Mesendoderm (in vitro differentiated cells): ENCODE results near the gene WDR82.

Source experiments
- DNase-seq: peaks from one replicate; pipeline ENCODE4 v3.0.0; 2013
- H2AK5ac ChIP-seq: 2 replicates; pipeline ENCODE4 v1.6.1; 2013; ENCODE audit warnings: low read length, inconsistent platforms
- H2BK120ac ChIP-seq: 2 replicates; pipeline ENCODE4 v1.6.1; 2013; ENCODE audit warnings: low read depth, mild to moderate bottlenecking, low read length, moderate library complexity, mixed read lengths
- H2BK15ac ChIP-seq: replicated peaks from 2 replicates; pipeline ENCODE4 v1.6.1; 2013; ENCODE audit warnings: low read depth, mild to moderate bottlenecking, moderate library complexity
- H2BK5ac ChIP-seq: 2 replicates; pipeline ENCODE4 v1.6.1; 2013; ENCODE audit warnings: low read length, inconsistent platforms
- H3K18ac ChIP-seq: 2 replicates; pipeline ENCODE4 v1.6.1; 2013; ENCODE audit warnings: mild to moderate bottlenecking, low read length, mixed read lengths
- H3K23ac ChIP-seq: one replicate; pipeline ENCODE4 v1.6.1; 2013; ENCODE audit warnings: low read length
- H3K27ac ChIP-seq: 2 replicates; pipeline ENCODE4 v1.5.1; 2013; ENCODE audit warnings: low read depth, mild to moderate bottlenecking, inconsistent platforms, low read length, moderate library complexity
- H3K27me3 ChIP-seq: 2 replicates; pipeline ENCODE4 v1.6.1; 2013; ENCODE audit warnings: low read length, control low read depth, mild to moderate bottlenecking, inconsistent platforms; ENCODE audit not compliant: insufficient read depth, poor library complexity
- H3K36me3 ChIP-seq: 2 replicates; pipeline ENCODE4 v1.6.1; 2013; ENCODE audit warnings: low read length, inconsistent platforms; ENCODE audit not compliant: control insufficient read depth, insufficient read depth
- H3K4ac ChIP-seq: one replicate; pipeline ENCODE4 v1.6.1; 2013; ENCODE audit warnings: low read depth, mild to moderate bottlenecking, low read length, moderate library complexity
- H3K4me1 ChIP-seq: 2 replicates; pipeline ENCODE4 v1.6.1; 2013; ENCODE audit warnings: low read depth, low read length, inconsistent platforms; ENCODE audit not compliant: control insufficient read depth
- H3K4me2 ChIP-seq: 2 replicates; pipeline ENCODE4 v1.6.1; 2013; ENCODE audit warnings: low read length
- H3K4me3 ChIP-seq: 2 replicates; pipeline ENCODE4 v1.5.1; 2013; ENCODE audit warnings: mild to moderate bottlenecking, low read length
- H3K56ac ChIP-seq: one replicate; pipeline ENCODE4 v1.6.1; 2013; ENCODE audit warnings: low read length
- H3K79me1 ChIP-seq: 2 replicates; pipeline ENCODE4 v1.6.1; 2013; ENCODE audit warnings: low read length, inconsistent platforms
- H3K79me2 ChIP-seq: 2 replicates; pipeline ENCODE4 v1.6.1; 2013; ENCODE audit warnings: mild to moderate bottlenecking, low read length; ENCODE audit not compliant: control insufficient read depth, insufficient read depth
- H3K9ac ChIP-seq: 2 replicates; pipeline ENCODE4 v1.6.1; 2013; ENCODE audit warnings: low read length, inconsistent platforms
- H4K5ac ChIP-seq: one replicate; pipeline ENCODE4 v1.6.1; 2013; ENCODE audit warnings: low read length
- H4K8ac ChIP-seq: one replicate; pipeline ENCODE4 v1.6.1; 2013; ENCODE audit warnings: low read depth, mild to moderate bottlenecking, control low read depth, low read length, moderate library complexity
- WGBS: extraction: QIAGEN DNeasy Blood & Tissue Kit; methylation state at CpG from one replicate; pipeline ENCODE4 v1.1.7; 2013; ENCODE audit warnings: low lambda C conversion rate, missing lambda C conversion rate; ENCODE audit not compliant: insufficient coverage; ENCODE audit errors: extremely low coverage; 5-methylcytosine and 5-hydroxymethylcytosine counted together

WDR82 gene

DNA sequence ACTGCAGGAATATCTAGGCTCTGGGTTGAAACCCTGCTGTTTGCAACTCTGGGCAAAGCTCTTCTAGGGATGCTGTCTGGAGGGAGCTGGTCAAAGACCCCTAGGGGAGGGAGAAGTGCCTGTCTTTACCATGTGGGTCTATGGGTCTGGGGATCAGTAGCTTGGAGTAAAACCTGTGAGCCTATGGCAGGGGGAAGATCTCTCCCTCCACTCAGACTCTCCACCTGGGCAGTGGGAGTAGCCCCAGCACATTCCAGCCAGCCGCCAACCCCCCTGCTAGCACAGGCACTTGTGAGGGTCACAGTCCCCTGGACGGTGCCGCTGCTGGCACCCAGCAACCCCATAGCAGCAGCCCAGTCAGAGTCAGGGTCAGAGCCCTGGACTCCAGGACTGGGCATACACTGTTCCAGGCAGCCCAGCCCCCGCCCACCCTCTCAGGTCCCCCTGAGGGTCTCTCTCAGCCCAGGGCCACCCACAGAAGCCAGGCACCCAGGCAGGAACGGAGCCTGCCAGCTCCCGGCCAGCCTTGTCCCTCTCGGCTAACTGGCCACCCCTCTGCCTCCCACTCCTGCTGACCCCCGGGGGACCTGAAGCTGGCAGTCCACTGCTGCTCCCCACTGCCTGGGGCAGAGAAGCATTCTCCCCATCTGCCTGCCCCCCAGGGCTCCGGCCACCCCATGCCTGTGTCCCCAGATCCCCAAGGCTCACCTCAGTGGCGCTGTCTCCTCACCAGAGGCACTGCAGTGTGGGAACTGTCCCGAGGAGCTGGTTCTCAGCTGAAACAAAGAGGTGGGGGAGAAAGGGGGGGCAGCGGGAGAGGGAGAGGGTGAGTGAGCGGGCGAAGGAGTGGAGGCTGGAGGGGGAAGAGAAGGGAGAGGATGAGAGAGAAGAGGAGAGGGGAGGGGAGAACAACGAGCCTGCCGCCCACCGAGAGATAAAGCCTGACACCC lies 20.0 kb upstream of the WDR82 start:
- Histone ChIP-seq H3K56ac (peak overlapping the region; percentile 76), H3K18ac (no peak overlapping the region), H3K23ac (peak overlapping the region; percentile 9), H2BK120ac (no peak overlapping the region), H3K27ac (no peak overlapping the region), H3K79me2 (no peaks in the 10 kb centered on the region), H3K4me3 (no peak overlapping the region), H3K9ac (peak overlapping the region; percentile 61), H2BK15ac (no peak overlapping the region), H4K5ac (no peak overlapping the region), H3K27me3 (no peaks in the 10 kb centered on the region), H2AK5ac (no peak overlapping the region), H3K36me3 (no peaks in the 10 kb centered on the region), H2BK5ac (no peak overlapping the region), H3K4me1 (peaks cover 11% of the 10 kb centered on the region), H3K4ac (no peak overlapping the region), H3K79me1 (no peaks in the 10 kb centered on the region), H3K4me2 (peak overlapping the region; percentile 42), H4K8ac (no peak overlapping the region)
- WGBS, result no CpG with 5 or more reads among the region's 17 CpGs
- no peak for DNase-seq

DNA sequence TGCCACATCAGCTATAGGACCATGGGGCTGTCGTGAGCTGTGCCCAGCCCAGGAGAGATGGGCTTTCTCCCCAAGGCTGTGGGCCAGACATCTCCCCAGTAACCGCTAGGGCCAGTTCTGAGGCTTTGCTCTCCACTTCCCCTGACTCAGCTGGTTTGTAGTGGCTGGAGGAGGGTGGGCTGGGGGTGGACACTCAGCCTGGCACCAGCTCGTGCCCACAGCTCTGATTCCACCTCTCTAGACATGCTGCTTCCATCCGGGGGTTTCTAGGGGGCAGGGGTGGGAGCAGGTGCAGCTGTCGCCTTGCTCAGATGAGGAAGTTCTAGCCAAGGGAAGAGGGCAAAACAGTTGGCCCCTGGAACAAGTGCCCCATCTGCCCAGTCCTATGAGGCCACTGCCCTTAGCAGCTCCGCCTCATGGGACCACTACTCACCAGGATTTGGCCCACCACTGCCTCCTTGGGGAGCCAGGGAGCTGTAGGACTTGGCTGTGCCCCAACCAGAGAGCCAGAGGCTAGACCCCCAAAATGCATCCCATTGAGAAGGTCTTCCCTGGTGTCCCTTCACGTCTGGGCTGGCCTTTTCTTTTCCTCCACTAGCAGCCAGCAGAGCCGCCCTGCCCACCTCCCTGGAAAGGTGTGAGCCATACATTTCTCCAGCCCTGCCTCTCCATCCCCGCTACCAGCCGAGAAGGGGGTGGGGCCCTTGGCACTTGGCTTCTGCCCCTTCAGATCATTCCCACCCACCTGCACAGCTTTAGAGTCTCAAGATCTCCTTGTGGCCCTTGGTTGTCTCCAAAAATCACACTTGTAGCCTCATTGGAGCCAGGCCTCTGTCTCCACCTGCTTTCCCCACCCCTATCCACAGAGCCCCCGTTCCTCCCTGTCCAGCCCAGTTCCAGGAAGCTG lies 19.0 kb upstream of the WDR82 start:
- no peaks in the 10 kb centered on the region for H3K79me1 ChIP-seq
- H3K4me1 ChIP-seq, result peaks cover 11% of the 10 kb centered on the region
- no peaks in the 10 kb centered on the region for H3K27me3 ChIP-seq
- H4K5ac ChIP-seq, result no peak overlapping the region
- H3K4me3 ChIP-seq, result no peak overlapping the region
- whole genome bisulfite sequencing, result no CpG with 5 or more reads among the region's 11 CpGs
- no peaks in the 10 kb centered on the region for H3K36me3 ChIP-seq
- no peak overlapping the region for H2BK5ac ChIP-seq
- H2BK120ac ChIP-seq, result no peak overlapping the region
- H2AK5ac ChIP-seq, result no peak overlapping the region
- H3K23ac ChIP-seq, result no peak overlapping the region
- no peak overlapping the region for H3K4ac ChIP-seq
- H2BK15ac ChIP-seq, result no peak overlapping the region
- H3K27ac ChIP-seq, result no peak overlapping the region
- H3K56ac ChIP-seq, result no peak overlapping the region
- H3K79me2 ChIP-seq, result no peaks in the 10 kb centered on the region
- no peak for DNase-seq
- no peak overlapping the region for H3K18ac ChIP-seq
- H3K9ac ChIP-seq, result no peak overlapping the region
- H4K8ac ChIP-seq, result no peak overlapping the region
- H3K4me2 ChIP-seq, result no peak overlapping the region

DNA sequence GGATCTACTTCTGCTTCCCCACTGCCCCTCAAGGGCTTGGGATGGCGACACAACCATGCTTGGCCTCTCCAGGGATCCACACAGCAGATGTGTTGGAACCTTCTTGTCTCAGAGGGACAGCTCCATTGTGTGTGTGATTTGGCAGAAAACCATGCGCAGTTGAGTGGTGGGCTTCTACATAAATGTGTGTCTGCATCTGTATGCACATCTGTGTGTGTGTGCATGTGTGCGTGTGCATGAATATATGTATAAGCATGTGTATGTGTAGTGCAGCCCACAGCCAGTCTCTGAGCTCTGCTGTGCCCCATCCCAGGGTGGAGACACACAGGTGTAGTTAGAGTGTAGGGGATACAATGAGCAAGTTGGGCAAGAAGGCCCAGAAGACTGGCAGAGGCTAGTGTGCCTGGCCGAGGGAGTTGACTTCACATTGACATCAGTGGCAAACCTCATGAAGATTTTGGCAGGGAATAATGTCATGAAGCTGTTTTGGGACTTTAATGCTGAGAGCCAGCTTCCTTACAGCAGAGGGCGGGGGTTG lies 17.3 kb upstream of the WDR82 start:
- peaks cover 11% of the 10 kb centered on the region for H3K4me1 ChIP-seq
- no CpG with 5 or more reads among the region's 5 CpGs for whole genome bisulfite sequencing
- no peak overlapping the region for H3K23ac ChIP-seq
- H3K4ac ChIP-seq, result no peak overlapping the region
- no peak overlapping the region for H3K4me3 ChIP-seq
- H2BK120ac ChIP-seq, result no peak overlapping the region
- no peak overlapping the region for H3K27ac ChIP-seq
- H3K4me2 ChIP-seq, result no peak overlapping the region
- H2BK5ac ChIP-seq, result no peak overlapping the region
- no peak overlapping the region for H4K5ac ChIP-seq
- H4K8ac ChIP-seq, result no peak overlapping the region
- no peak overlapping the region for H3K9ac ChIP-seq
- no peak overlapping the region for H3K18ac ChIP-seq
- H3K79me2 ChIP-seq, result no peaks in the 10 kb centered on the region
- no peak overlapping the region for H2AK5ac ChIP-seq
- no peaks in the 10 kb centered on the region for H3K36me3 ChIP-seq
- no peak overlapping the region for H3K56ac ChIP-seq
- H2BK15ac ChIP-seq, result no peak overlapping the region
- DNase-seq, result no peak
- H3K79me1 ChIP-seq, result no peaks in the 10 kb centered on the region
- H3K27me3 ChIP-seq, result no peaks in the 10 kb centered on the region

DNA sequence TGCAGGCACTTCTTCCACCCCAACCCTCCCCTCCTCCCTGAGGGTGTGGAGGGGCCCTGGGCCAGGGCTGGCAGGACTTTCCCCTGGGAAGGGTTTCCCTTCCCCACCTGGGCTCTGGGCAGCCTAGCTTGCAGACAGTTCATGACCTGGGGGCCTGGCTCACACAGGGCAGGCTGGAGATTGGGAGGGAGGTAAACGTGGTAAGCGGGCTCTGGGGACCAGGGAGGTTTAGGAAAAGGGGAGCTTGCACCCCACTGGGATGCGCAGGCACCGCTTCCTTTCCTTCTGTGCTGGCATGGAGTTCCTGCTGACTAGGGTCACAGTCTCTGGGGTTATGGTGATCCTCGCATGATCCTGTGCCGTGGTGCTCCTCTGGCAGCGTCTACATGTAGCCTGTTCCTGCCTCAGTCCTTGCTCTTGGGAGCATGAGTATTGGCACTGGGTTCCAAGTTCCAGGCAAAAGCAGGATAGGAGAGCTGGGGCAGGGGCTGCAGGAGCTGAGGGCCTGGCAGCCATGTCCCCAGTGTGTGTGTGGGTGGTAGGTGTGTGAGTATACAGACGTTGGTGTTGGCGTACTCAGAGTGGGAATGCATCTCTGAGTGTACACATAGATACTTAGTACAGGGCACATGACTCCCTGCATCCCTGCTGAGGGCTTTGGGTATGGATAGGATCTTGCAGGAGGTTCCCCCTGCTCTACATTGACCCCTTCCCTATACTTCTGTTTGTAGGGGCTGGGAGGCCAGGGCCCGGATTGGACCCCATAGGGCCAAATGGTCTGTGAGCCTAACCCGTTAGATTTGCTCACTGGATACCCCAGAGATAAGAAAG lies 16.1 kb upstream of the WDR82 start:
- H3K79me1 ChIP-seq, result no peaks in the 10 kb centered on the region
- H3K56ac ChIP-seq, result no peak overlapping the region
- H3K4me2 ChIP-seq, result no peak overlapping the region
- no peaks in the 10 kb centered on the region for H3K36me3 ChIP-seq
- H4K5ac ChIP-seq, result no peak overlapping the region
- WGBS, result no CpG with 5 or more reads among the region's 11 CpGs
- no peak overlapping the region for H4K8ac ChIP-seq
- DNase-seq, result no peak
- H3K4me3 ChIP-seq, result no peak overlapping the region
- peaks cover 9% of the 10 kb centered on the region for H3K4me1 ChIP-seq
- H3K23ac ChIP-seq, result no peak overlapping the region
- H3K18ac ChIP-seq, result no peak overlapping the region
- H3K27me3 ChIP-seq, result no peaks in the 10 kb centered on the region
- H3K79me2 ChIP-seq, result no peaks in the 10 kb centered on the region
- H2AK5ac ChIP-seq, result no peak overlapping the region
- no peak overlapping the region for H3K4ac ChIP-seq
- H2BK5ac ChIP-seq, result no peak overlapping the region
- no peak overlapping the region for H3K27ac ChIP-seq
- H2BK120ac ChIP-seq, result no peak overlapping the region
- H3K9ac ChIP-seq, result no peak overlapping the region
- H2BK15ac ChIP-seq, result no peak overlapping the region

DNA sequence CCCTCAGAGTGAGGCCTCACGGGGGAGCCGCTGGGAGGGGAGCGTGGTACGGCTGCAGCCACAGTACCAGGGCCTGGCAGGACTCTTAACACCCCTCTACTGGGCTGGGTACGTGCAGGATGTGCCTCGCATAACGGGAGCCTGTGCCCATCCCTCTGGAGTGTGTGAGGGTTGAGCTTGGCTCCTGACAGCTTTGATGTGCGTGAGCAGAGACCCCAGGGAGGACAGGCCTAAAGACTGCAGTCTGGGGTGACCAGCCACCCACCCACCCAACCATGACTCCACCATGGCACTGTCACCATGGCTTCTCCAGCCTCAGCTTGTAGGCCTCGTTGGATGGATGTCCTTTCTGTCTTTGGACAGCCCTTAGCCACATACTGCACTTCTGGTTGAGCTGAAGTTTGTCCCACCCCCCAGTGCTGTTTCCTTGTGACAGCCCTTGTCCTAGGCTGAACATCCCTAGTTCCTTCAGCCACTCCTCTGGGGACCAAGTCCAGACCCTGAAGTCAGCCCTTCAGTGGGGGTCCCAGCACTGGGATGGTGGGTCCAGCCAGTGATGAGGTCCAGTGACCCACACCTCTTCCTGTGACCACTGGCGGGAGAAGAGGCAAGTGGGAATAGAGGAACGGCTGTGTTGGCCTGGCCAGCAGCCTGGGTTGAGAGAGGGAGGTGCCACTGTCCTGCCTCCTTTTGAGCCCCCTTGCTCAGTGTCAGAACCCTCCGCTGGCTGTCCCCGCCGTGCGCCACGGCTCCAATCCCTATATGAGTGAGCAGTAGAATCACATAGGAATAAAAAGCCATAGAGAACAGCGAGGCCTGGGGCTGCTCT lies 15.3 kb upstream of the WDR82 start:
- no peak overlapping the region for H3K4me2 ChIP-seq
- H2BK15ac ChIP-seq, result no peak overlapping the region
- no peaks in the 10 kb centered on the region for H3K79me2 ChIP-seq
- DNase-seq, result no peak
- H3K27ac ChIP-seq, result no peak overlapping the region
- H2BK5ac ChIP-seq, result no peak overlapping the region
- H3K4me3 ChIP-seq, result no peak overlapping the region
- no peaks in the 10 kb centered on the region for H3K36me3 ChIP-seq
- H2BK120ac ChIP-seq, result no peak overlapping the region
- WGBS, result no CpG with 5 or more reads among the region's 17 CpGs
- no peaks in the 10 kb centered on the region for H3K79me1 ChIP-seq
- H3K27me3 ChIP-seq, result no peaks in the 10 kb centered on the region
- no peak overlapping the region for H3K56ac ChIP-seq
- H3K4ac ChIP-seq, result no peak overlapping the region
- peaks cover 5% of the 10 kb centered on the region for H3K4me1 ChIP-seq
- H3K9ac ChIP-seq, result no peak overlapping the region
- H3K23ac ChIP-seq, result no peak overlapping the region
- no peak overlapping the region for H4K5ac ChIP-seq
- H2AK5ac ChIP-seq, result no peak overlapping the region
- H4K8ac ChIP-seq, result no peak overlapping the region
- H3K18ac ChIP-seq, result no peak overlapping the region
